Measurements from ENCODE around the gene SRSF6.
A peak's percentile ranks its signal among the peaks of the same experiment; 100 is the strongest.
"Not testable (repeated sequence)": the region's sequence is repeated elsewhere in the genome, so short reads cannot be mapped to it uniquely, and the experiment has no call there.

SRSF6 gene

DNA sequence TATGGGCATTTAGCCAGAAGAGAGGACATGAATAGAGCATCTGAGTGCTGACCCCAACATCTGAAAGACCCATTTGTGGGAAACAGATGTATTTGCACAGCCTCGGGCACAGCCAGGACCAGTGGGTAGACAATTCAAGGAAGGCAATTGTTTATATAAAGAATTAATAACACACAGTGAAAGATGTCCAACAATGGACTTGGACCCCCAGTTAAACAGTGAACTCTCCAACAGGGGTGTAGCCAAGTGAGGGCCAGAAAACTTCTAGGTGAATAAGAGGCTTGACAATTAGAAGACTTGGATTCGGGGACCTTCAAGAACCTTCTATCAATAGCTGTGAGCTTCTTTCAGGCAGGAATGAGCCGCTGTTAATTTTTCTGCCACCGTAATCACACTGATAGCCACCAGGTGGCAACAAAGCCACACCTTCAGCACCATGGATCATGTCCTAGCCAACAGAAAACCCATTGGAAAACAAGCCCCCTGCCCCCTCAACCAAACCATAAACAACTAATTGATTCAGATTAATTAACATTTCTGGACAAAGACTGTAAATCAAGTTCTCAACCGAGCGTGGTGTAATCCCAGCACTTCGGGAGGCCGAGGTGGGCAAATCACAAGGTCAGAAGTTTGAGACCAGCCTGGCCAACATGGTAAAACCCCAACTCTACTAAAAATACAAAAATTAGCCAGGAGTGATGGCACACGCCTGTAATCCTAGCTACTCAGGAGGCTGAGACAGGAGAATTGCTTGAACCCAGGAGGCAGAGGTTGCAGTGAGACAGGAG, 8.8 kb upstream of the SRSF6 start:
- TF ChIP-seq, protein P1, sequence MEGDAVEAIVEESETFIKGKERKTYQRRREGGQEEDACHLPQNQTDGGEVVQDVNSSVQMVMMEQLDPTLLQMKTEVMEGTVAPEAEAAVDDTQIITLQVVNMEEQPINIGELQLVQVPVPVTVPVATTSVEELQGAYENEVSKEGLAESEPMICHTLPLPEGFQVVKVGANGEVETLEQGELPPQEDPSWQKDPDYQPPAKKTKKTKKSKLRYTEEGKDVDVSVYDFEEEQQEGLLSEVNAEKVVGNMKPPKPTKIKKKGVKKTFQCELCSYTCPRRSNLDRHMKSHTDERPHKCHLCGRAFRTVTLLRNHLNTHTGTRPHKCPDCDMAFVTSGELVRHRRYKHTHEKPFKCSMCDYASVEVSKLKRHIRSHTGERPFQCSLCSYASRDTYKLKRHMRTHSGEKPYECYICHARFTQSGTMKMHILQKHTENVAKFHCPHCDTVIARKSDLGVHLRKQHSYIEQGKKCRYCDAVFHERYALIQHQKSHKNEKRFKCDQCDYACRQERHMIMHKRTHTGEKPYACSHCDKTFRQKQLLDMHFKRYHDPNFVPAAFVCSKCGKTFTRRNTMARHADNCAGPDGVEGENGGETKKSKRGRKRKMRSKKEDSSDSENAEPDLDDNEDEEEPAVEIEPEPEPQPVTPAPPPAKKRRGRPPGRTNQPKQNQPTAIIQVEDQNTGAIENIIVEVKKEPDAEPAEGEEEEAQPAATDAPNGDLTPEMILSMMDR (conservative IDR thresholded peaks at IDR 0.05; ENCODE audit: low read depth) = peak; percentile 96
- no peak overlapping the region for H3K27ac ChIP-seq
- POLR2A ChIA-PET (ENCODE audit: low non-redundant PET) = no interaction called here
- CTCF ChIA-PET = interaction anchor here (0.5 to 2.1 kb wide), 35 partner anchors 8 to 1851 kb away, joined by 3 to 10 read pairs (median 3); partner anchors contain the start of genes L3MBTL1, SGK2 and SRSF6
- peak; percentile 86 for DNase-seq (ENCODE audit: low spot score)

DNA sequence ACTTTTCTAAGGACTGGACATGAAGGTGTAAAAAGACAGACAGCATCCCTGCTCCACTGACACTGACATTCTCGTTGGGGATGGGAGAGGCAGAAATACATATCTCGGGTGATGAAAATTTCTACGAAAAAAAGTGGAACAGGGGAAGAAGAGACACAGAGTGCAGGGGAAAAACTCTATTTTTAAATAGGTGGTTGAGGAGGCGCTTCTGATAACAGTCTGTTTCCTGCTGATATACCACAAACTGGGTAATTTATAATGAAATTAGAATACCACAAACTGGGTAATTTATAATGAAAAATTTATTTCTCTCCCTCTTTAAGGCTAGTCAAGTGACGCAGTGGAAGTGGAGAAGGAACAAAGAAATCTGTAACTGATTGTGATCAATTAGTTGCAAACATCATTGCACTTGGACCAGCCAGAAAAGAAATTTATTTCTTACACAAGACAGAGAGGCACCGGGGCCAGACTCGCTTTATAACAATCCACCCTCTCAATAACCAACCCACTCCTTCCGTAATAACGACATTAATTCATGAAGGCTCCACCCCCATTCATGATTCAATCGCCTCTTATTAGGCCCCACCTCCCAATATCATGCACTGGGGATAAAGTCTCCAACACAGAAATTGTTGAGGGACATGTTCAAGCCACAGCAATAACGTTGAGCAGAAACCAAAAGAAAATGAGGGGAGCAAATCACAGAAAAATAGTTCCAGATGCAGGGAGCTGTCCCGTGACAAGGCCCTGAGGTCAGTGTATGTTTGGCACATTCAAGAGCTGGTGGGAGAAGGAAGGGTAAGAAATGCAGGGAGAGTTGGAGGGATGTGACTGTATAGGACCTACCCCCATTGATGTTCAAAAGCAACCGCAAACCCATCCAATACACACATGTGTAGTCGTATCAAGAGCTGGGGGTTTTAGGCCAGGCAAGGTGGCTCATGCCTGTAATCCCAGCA, 6.6 kb upstream of the SRSF6 start:
- TF ChIP-seq, protein P1 (conservative IDR thresholded peaks at IDR 0.05; ENCODE audit: low read depth) = no peak
- DNase-seq (ENCODE audit: low spot score) = no peak
- CTCF ChIA-PET = interaction anchor here (0.9 to 1.6 kb wide), 2 partner anchors 214 to 241 kb away, joined by 3 to 4 read pairs; no protein-coding TSS in a partner anchor
- POLR2A ChIA-PET (ENCODE audit: low non-redundant PET) = no interaction called here
- H3K27ac ChIP-seq = no peak overlapping the region

DNA sequence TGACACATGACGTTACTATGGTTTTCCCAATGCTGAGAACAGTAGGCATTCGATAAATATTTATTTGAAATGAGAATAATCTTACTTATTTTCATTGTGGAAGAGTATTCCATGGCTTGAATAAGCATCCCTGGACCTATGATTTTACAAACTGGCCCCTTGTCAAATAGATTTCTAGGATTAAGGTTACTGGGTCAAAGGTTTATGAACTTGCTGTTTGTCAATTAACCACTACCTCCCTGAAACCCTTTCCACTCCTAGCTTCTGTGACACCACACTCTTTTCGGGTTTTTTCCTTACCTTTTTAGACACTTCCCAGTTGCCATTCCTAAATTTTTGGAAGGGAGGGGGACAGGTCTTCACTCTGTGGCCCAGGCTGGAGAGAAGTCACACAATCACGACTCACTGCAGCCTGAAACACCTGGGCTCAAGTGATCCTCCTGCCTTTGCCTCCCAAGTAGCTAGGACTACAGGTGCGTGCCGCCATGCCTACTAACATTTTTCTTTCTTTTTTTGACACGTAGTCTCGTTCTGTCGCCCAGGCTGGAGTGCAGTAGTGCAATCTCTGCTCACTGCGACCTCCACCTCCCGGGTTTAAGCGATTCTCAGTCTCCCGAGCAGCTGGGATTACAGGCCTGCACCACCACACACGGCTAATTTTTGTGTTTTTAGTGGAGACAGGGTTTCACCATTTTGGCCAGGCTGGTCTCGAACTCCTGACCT, 5.1 kb upstream of the SRSF6 start:
- no peak overlapping the region for H3K27ac ChIP-seq
- TF ChIP-seq, protein P1 (conservative IDR thresholded peaks at IDR 0.05; ENCODE audit: low read depth) = no peak
- no peak for DNase-seq (ENCODE audit: low spot score)
- ChIA-PET POLR2A (ENCODE audit: low non-redundant PET) (no interaction called here), CTCF (interaction anchor here (0.6 kb wide), 1 partner anchor 195 kb away, joined by 5 read pairs; no protein-coding TSS in a partner anchor)

DNA sequence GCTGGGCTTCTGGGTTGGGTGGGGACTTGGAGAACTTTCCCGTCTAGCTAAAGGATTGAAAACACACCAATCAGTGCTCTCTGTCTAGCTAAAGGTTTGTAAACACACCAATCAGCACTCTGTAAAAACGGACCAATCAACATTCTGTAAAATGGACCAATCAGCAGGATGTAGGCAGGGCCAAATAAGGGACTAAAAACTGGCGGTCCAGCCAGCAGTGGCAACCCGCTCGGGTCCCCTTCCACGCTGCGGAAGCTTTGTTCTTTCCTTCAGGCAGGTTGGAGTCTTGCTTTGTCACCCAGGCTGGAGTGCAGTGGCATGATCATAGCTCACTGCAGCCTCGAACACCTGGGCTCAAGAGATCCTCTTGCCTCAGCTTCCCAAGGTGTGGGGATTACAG, 1.4 kb upstream of the SRSF6 start:
- DNase-seq (ENCODE audit: low spot score); H3K27ac ChIP-seq: not testable (repeated sequence)
- POLR2A ChIA-PET (ENCODE audit: low non-redundant PET) = interaction anchor here (0.6 to 1.1 kb wide), 3 partner anchors 58 to 1965 kb away, joined by 3 to 4 read pairs (median 3); partner anchors contain the start of gene IFT52
- CTCF ChIA-PET = interaction anchor here (0.6 to 1.4 kb wide), 3 partner anchors 8 to 264 kb away, joined by 4 read pairs; no protein-coding TSS in a partner anchor

DNA sequence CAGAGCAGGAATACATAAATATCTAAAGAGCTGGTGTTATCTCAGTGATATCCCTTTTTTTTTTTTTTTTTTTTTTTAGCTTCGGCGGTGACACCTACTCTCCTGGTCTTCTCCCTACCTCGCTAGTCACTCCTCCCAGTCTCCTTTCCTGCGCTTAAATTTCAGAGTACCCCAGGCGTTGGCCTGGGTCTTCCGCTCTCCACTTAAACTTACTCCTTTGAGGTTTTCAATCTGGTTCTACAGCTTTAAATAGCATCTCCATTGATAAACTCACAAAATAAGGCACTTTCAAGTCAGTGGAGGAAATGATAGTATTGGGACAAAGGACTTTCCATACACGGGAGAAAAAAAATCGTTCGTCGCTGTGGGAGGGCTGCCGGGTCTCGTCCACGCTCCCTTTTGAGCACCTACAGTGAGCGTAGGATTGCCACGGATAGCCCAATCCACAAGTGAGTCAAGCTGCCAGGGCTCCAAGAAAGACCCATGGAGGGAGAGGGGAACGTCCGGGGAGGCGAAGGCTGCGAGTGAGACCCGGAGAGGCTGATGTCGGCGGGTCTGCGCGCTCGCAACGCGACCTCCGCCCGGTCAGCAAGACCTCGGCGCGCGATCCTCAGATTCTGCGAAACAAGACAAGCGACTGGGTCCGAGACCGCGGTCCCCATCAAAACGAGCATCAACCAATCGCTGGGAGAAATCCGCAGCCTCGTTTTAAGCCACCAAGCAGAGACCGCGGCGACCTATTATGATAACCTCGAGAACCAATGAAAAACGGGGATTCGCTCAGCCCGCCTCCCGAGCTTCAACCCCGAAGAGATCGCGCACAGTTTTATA, 672 bp upstream of the SRSF6 start:
- peak; percentile 99 for DNase-seq (ENCODE audit: low spot score)
- H3K27ac ChIP-seq = peak overlapping the region; percentile 93
- TF ChIP-seq, protein P1 (conservative IDR thresholded peaks at IDR 0.05; ENCODE audit: low read depth) = no peak
- ChIA-PET CTCF (interaction anchor here (0.6 to 1.4 kb wide), 3 partner anchors 8 to 33 kb away, joined by 4 read pairs; no protein-coding TSS in a partner anchor), POLR2A (ENCODE audit: low non-redundant PET) (interaction anchor here (0.5 to 1.1 kb wide), 11 partner anchors 9 to 1839 kb away, joined by 3 to 14 read pairs (median 4); partner anchors contain the start of genes CHD6, IFT52 and L3MBTL1)
